ENCODE results near the gene RPH3AL.
"Not testable (repeated sequence)": the region's sequence is repeated elsewhere in the genome, so short reads cannot be mapped to it uniquely, and the experiment has no call there.

RPH3AL gene

GRCh38 chr17:245020-245419 lies 107.6 kb downstream of the RPH3AL start:
- no peak overlapping the region for H3K27ac ChIP-seq
- no peak for TF ChIP-seq ZFX (IDR thresholded peaks at IDR 0.05; ENCODE audit: borderline replicate concordance)
- TF ChIP-seq, protein P1, sequence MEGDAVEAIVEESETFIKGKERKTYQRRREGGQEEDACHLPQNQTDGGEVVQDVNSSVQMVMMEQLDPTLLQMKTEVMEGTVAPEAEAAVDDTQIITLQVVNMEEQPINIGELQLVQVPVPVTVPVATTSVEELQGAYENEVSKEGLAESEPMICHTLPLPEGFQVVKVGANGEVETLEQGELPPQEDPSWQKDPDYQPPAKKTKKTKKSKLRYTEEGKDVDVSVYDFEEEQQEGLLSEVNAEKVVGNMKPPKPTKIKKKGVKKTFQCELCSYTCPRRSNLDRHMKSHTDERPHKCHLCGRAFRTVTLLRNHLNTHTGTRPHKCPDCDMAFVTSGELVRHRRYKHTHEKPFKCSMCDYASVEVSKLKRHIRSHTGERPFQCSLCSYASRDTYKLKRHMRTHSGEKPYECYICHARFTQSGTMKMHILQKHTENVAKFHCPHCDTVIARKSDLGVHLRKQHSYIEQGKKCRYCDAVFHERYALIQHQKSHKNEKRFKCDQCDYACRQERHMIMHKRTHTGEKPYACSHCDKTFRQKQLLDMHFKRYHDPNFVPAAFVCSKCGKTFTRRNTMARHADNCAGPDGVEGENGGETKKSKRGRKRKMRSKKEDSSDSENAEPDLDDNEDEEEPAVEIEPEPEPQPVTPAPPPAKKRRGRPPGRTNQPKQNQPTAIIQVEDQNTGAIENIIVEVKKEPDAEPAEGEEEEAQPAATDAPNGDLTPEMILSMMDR (IDR thresholded peaks at IDR 0.05), result no peak

DNA sequence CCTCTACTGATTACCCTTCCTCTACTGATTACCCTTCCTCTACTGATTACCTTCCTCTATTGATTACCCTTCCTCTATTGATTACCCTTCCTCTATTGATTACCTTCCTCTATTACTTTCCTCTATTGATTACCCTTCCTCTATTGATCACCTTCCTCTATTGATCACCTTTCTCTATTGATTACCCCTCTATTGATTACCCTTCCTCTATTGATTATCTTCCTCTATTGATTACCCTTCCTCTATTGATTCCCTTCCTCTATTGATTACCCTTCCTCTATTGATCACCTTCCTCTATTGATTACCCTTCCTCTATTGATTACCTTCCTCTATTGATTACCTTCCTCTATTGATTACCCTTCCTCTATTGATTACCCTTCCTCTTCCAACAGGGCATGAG lies 108.7 kb downstream of the RPH3AL start:
- H3K27ac ChIP-seq, result not testable (repeated sequence)

DNA sequence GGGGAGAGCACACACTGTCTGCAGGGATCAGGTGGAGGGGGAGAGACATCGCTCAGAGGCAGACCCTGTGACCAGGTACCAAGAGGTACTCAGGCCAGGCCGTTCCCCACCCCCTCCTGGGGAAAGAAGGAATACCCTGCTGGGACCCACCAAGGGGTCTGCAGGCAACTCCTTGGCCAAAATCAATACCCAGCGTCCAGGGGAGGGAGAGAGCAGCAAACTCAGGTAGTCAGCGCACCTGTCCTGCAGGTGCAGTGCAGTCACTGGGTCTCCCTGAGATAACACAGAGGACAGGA lies 113.7 kb downstream of the RPH3AL start:
- H3K27ac ChIP-seq, result no peak overlapping the region
- no peak for TF ChIP-seq ZFX (IDR thresholded peaks at IDR 0.05; ENCODE audit: borderline replicate concordance)
- TF ChIP-seq, protein P1 (IDR thresholded peaks at IDR 0.05), result no peak

GRCh38 chr17:238071-238963 lies 114.3 kb downstream of the RPH3AL start:
- H3K27ac ChIP-seq, result no peak overlapping the region
- TF ChIP-seq ZFX (IDR thresholded peaks at IDR 0.05; ENCODE audit: borderline replicate concordance), result no peak
- TF ChIP-seq, protein P1 (IDR thresholded peaks at IDR 0.05), result no peak

DNA sequence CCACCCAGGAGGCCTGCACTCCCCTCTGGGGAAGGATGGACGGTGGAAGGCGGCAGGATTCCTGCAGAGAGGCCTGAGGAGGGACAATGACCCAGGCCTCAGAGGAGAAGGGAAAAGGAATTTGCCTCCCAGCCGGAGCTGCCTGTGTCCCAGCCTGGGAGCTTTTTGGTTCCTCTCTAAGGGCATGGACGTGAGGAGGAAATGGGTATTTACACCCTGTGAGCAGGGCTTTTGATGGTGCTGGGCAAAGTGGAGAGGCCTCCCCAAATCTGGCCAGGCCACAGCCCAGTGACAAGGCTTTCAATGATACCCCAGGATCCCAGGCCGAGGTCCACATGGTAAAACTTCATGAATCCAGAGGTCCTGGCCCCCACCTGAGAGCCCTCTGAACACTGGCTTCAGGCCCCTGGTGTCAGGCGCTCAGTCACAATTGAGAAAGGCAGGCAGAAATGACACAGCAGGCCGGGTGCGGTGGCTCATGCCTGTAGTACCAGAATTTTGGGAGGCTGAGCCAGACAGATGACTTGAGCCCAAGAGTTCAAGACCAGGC lies 115.1 kb downstream of the RPH3AL start:
- TF ChIP-seq ZFX (IDR thresholded peaks at IDR 0.05; ENCODE audit: borderline replicate concordance), result no peak
- TF ChIP-seq, protein P1 (IDR thresholded peaks at IDR 0.05), result no peak
- H3K27ac ChIP-seq, result no peak overlapping the region

GRCh38 chr17:236641-237405 lies 115.8 kb downstream of the RPH3AL start:
- no peak overlapping the region for H3K27ac ChIP-seq
- no peak for TF ChIP-seq ZFX (IDR thresholded peaks at IDR 0.05; ENCODE audit: borderline replicate concordance)
- TF ChIP-seq, protein P1 (IDR thresholded peaks at IDR 0.05), result no peak

- TF ChIP-seq ZFX (IDR thresholded peaks at IDR 0.05; ENCODE audit: borderline replicate concordance), result no peak
- TF ChIP-seq, protein P1 (IDR thresholded peaks at IDR 0.05), result no peak
- no peak overlapping the region for H3K27ac ChIP-seq
These were observed 116.6 kb downstream of the RPH3AL start for GRCh38 chr17:235831-236640.

DNA sequence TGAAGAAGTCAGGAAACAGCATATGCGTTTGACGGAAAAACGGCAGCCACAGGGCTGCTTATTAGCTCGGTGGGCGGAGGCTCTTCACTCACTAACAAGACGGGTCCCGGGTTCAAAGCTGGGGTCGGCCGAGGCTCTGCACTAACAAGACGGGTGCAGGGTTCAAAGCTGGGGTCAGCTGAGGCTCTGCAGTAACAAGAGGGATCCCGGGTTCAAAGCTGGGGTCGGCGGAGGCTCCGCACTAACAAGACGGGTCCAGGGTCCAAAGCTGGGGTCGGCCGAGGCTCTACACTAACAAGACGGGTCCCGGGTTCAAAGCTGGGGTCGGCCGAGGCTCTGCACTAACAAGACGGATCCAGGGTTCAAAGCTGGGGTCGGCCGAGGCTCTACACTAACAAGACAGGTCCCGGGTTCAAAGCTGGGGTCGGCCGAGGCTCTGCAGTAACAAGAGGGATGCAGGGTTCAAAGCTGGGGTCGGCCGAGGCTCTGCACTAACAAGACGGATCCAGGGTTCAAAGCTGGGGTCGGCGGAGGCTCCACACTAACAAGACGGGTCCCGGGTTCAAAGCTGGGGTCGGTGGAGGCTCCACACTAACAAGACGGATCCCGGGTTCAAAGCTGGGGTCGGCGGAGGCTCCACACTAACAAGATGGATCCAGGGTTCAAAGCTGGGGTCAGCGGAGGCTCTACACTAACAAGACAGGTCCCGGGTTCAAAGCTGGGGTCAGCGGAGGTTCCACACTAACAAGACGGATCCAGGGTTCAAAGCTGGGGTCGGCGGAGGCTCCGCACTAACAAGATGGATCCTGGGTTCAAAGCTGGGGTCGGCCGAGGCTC lies 117.4 kb downstream of the RPH3AL start:
- H3K27ac ChIP-seq, result not testable (repeated sequence)

GRCh38 chr17:234163-234993 lies 118.2 kb downstream of the RPH3AL start:
- not testable (repeated sequence) for H3K27ac ChIP-seq

Data from 22Rv1 (cell line).